PC-3 (cell line): Measurements from ENCODE around the gene MIDN.

Experiments used
- CTCF ChIP-seq: fragments of 300-600 bp; sonication (generic); conservative IDR thresholded peaks from 2 replicates; pipeline ENCODE4 v1.5.1; 2017; ENCODE audit warnings: antibody characterized with exemption, low read depth, mild to moderate bottlenecking, low read length
- EZH2 ChIP-seq: fragments of 300-600 bp; sonication (generic); IDR thresholded peaks from one replicate; pipeline ENCODE4 v1.6.1; 2017; ENCODE audit warnings: antibody characterized with exemption, mild to moderate bottlenecking, low read length; ENCODE audit not compliant: unreplicated experiment
- EZH2phosphoT487 ChIP-seq: fragments of 300-600 bp; sonication (generic); IDR thresholded peaks from 2 replicates; pipeline ENCODE4 v1.6.1; 2018; ENCODE audit warnings: mild to moderate bottlenecking, antibody characterized with exemption, low read length, borderline replicate concordance

- TF ChIP-seq CTCF (no peak), EZH2 (no peak), EZH2phosphoT487 (no peak)
Measured at GRCh38 chr19:1298235-1298634, 49.9 kb downstream of the MIDN start.
